PFSK-1 (cell line): ENCODE results near the gene KCNMA1.

Source experiments
- POLR2AphosphoS5 ChIP-seq: IDR thresholded peaks from 2 replicates; pipeline ENCODE4 v1.6.1; 2012; ENCODE audit warnings: low read depth, mild to moderate bottlenecking, control low read depth, low read length, moderate library complexity
- REST ChIP-seq, 2 experiments: IDR thresholded peaks; 2 replicates each; pipeline versions ENCODE4 v1.6.1 to v1.8.0; 2011 to 2012; ENCODE audit warnings: low read depth in 2 of 2, low read length in 2 of 2, control low read depth in 1 of 2, inconsistent platforms in 1 of 2, mild to moderate bottlenecking in 1 of 2, moderate library complexity in 1 of 2; ENCODE audit not compliant: insufficient read depth in 1 of 2
- SIN3A ChIP-seq: IDR thresholded peaks from 2 replicates; pipeline ENCODE4 v1.6.1; 2012; ENCODE audit warnings: mild to moderate bottlenecking, low read length, moderate library complexity, borderline replicate concordance; ENCODE audit not compliant: insufficient read depth
- TAF1 ChIP-seq: IDR thresholded peaks from 2 replicates; pipeline ENCODE4 v1.6.1; 2012; ENCODE audit warnings: low read length, control low read depth, borderline replicate concordance; ENCODE audit not compliant: insufficient read depth

GRCh38 chr10:77397103-77397502 lies 240.5 kb downstream of the KCNMA1 start:
- TF ChIP-seq POLR2AphosphoS5: no peak
- TF ChIP-seq SIN3A: no peak
- TF ChIP-seq TAF1: no peak
- no peak for TF ChIP-seq REST (IDR thresholded peaks at IDR 0.05; ENCODE audit: insufficient read depth in 1 of 2, low read depth in 2 of 2, low read length in 2 of 2)
